ENCODE measurements around the gene SCNN1G. TPM values are rescaled to one million over a fixed set of nuclear protein-coding genes. Genes with fewer than 3 reads are reported as not detected.
A peak's percentile ranks its signal among the peaks of the same experiment; 100 is the strongest.

SCNN1G gene
- total and polyA plus RNA-seq, 2 of the 13 experiments (the other 11 are each of a cell fraction or from before 2014, with no cell fraction given), result not detected

GRCh38 chr16:23240994-23241393 is 58.4 kb downstream of the SCNN1G start (continued):
- no peak for TF ChIP-seq TAF15 (IDR thresholded peaks at IDR 0.05; ENCODE audit: low read depth, low read length, poor library complexity, severe bottlenecking)
- TF ChIP-seq MTERF4 (CRISPR knock-in tag; IDR thresholded peaks at IDR 0.05), result no peak
- TF ChIP-seq ZNF800 (CRISPR knock-in tag; IDR thresholded peaks at IDR 0.05), result no peak
- TF ChIP-seq MTF2 (CRISPR knock-in tag; IDR thresholded peaks at IDR 0.05; ENCODE audit: borderline replicate concordance), result no peak
- TF ChIP-seq ZSCAN29 (CRISPR knock-in tag; conservative IDR thresholded peaks at IDR 0.05), result no peak
- TF ChIP-seq ZMAT5 (CRISPR knock-in tag; IDR thresholded peaks at IDR 0.05; ENCODE audit: borderline replicate concordance, low read depth), result no peak
- TF ChIP-seq ZNF530 (CRISPR knock-in tag; IDR thresholded peaks at IDR 0.05; ENCODE audit: low read depth), result no peak
- peak; percentile 69 for TF ChIP-seq FOXA3 (CRISPR knock-in tag; IDR thresholded peaks at IDR 0.05)
- peak; percentile 40; the same call in 1 of the 2 replicates for TF ChIP-seq THRA (CRISPR knock-in tag; IDR thresholded peaks at IDR 0.05; ENCODE audit: borderline replicate concordance)
- no peak for TF ChIP-seq NFKBIZ (CRISPR knock-in tag; IDR thresholded peaks at IDR 0.05)
- TF ChIP-seq ZNF280B (CRISPR knock-in tag; IDR thresholded peaks at IDR 0.05; ENCODE audit: borderline replicate concordance), result no peak
- TF ChIP-seq ZNF251 (CRISPR knock-in tag; IDR thresholded peaks at IDR 0.05), result no peak
- no peak for TF ChIP-seq ATF4 (CRISPR knock-in tag; IDR thresholded peaks at IDR 0.05)
- no peak for TF ChIP-seq ZNF543 (CRISPR knock-in tag; IDR thresholded peaks at IDR 0.05)
- no peak for TF ChIP-seq TARDBP (CRISPR knock-in tag; IDR thresholded peaks at IDR 0.05)
- TF ChIP-seq TBX3 (IDR thresholded peaks at IDR 0.05; ENCODE audit: borderline replicate concordance), result peak; percentile 60
- peak; percentile 95 for TF ChIP-seq HHEX (CRISPR knock-in tag; IDR thresholded peaks at IDR 0.05)
- no peak for TF ChIP-seq KAT8 (CRISPR knock-in tag; IDR thresholded peaks at IDR 0.05)
- TF ChIP-seq ESRRA (CRISPR knock-in tag; IDR thresholded peaks at IDR 0.05; ENCODE audit: low read depth), result no peak
- no peak for TF ChIP-seq TBP (CRISPR knock-in tag; IDR thresholded peaks at IDR 0.05)
- peak; percentile 98 for TF ChIP-seq NR2F6 (IDR thresholded peaks at IDR 0.05)
- TF ChIP-seq NR2F6 (CRISPR knock-in tag; IDR thresholded peaks at IDR 0.05), result peak; percentile 64
- no peak for TF ChIP-seq PCBP2 (optimal IDR thresholded peaks at IDR 0.05; ENCODE audit: low read depth, low read length, poor library complexity, severe bottlenecking)

All from HepG2 (cell line).